SW480 (cell line): ENCODE measurements around the gene SNX8.

Source experiments
- DNase-seq: peaks from one replicate; pipeline ENCODE4 v3.0.0-alpha.2; 2016; ENCODE audit warnings: low spot score

SNX8 gene

GRCh38 chr7:2220030-2220429 is 94.2 kb downstream of the SNX8 start:
- DNase-seq: no peak

- no peak for DNase-seq
Measured at GRCh38 chr7:2219606-2220005, 94.6 kb downstream of the SNX8 start.

GRCh38 chr7:2219136-2219535 is 95.1 kb downstream of the SNX8 start:
- DNase-seq: no peak

- DNase-seq: no peak
Measured at GRCh38 chr7:2218444-2218785, 95.8 kb downstream of the SNX8 start.

GRCh38 chr7:2217716-2218443 is 96.4 kb downstream of the SNX8 start:
- DNase-seq: no peak

- DNase-seq: no peak
Measured at GRCh38 chr7:2217206-2217605, 97.0 kb downstream of the SNX8 start.

GRCh38 chr7:2215851-2216250 is 98.4 kb downstream of the SNX8 start:
- DNase-seq: no peak

- DNase-seq: no peak
Measured at GRCh38 chr7:2214636-2215035, 99.6 kb downstream of the SNX8 start.

GRCh38 chr7:2213551-2214215 is 100.6 kb downstream of the SNX8 start:
- DNase-seq: no peak

- DNase-seq: no peak
Measured at GRCh38 chr7:2212906-2213305, 101.3 kb downstream of the SNX8 start.

- no peak for DNase-seq
Measured at GRCh38 chr7:2211926-2212325, 102.3 kb downstream of the SNX8 start.

- no peak for DNase-seq
Measured at GRCh38 chr7:2211259-2211880, 102.9 kb downstream of the SNX8 start.

GRCh38 chr7:2210551-2211258 is 103.5 kb downstream of the SNX8 start:
- no peak for DNase-seq

GRCh38 chr7:2209961-2210323 is 104.3 kb downstream of the SNX8 start:
- DNase-seq: no peak

GRCh38 chr7:2209146-2209960 is 104.9 kb downstream of the SNX8 start:
- DNase-seq: peak; percentile 27

- DNase-seq: no peak
Measured at GRCh38 chr7:2208712-2209111, 105.5 kb downstream of the SNX8 start.

- DNase-seq: no peak
Measured at GRCh38 chr7:2205036-2205780, 109.0 kb downstream of the SNX8 start.

- DNase-seq: no peak
Measured at GRCh38 chr7:2204446-2204845, 109.8 kb downstream of the SNX8 start.

- DNase-seq: no peak
Measured at GRCh38 chr7:2203766-2204300, 110.4 kb downstream of the SNX8 start.

GRCh38 chr7:2202901-2203765 is 111.1 kb downstream of the SNX8 start:
- no peak for DNase-seq
